Trophoblast cell (in vitro differentiated cells and primary cell): Measurements from ENCODE around the gene NSFL1C.

Experiments used
- DNase-seq, 2 donors: peaks; one replicate each; pipeline ENCODE4 v3.0.0-alpha.2; 2016
- H2AFZ ChIP-seq: 2 replicates; pipeline ENCODE4 v1.6.1; 2013; ENCODE audit warnings: low read length, moderate library complexity, mild to moderate bottlenecking; ENCODE audit not compliant: insufficient read depth, poor library complexity
- H2AK5ac ChIP-seq: 2 replicates; pipeline ENCODE4 v1.6.1; 2013; ENCODE audit warnings: mild to moderate bottlenecking, low read length
- H2BK120ac ChIP-seq: 2 replicates; pipeline ENCODE4 v1.6.1; 2013; ENCODE audit warnings: low read length, mild to moderate bottlenecking, moderate library complexity; ENCODE audit not compliant: insufficient read depth, poor library complexity
- H2BK12ac ChIP-seq: 2 replicates; pipeline ENCODE4 v1.6.1; 2013; ENCODE audit warnings: mild to moderate bottlenecking, low read length, moderate library complexity
- H2BK5ac ChIP-seq: 2 replicates; pipeline ENCODE4 v1.6.1; 2013; ENCODE audit warnings: low read length, low read depth, moderate library complexity, mild to moderate bottlenecking; ENCODE audit not compliant: poor library complexity
- H3K14ac ChIP-seq: 2 replicates; pipeline ENCODE4 v1.6.1; 2013; ENCODE audit warnings: mild to moderate bottlenecking, low read length
- H3K18ac ChIP-seq: 2 replicates; pipeline ENCODE4 v1.6.1; 2013; ENCODE audit warnings: mild to moderate bottlenecking, low read length
- H3K23ac ChIP-seq: 2 replicates; pipeline ENCODE4 v1.6.1; 2013; ENCODE audit warnings: low read length
- H3K27ac ChIP-seq: 2 replicates; pipeline ENCODE4 v1.5.1; 2013; ENCODE audit warnings: low read depth, mild to moderate bottlenecking, inconsistent platforms, low read length, moderate library complexity
- H3K27me3 ChIP-seq: 2 replicates; pipeline ENCODE4 v1.6.1; 2013; ENCODE audit warnings: inconsistent platforms, mild to moderate bottlenecking, low read length, moderate library complexity; ENCODE audit not compliant: insufficient read depth
- H3K36me3 ChIP-seq, 2 experiments: 1 replicate in 1 of 2; 2 replicates in 1 of 2; pipeline ENCODE4 v1.6.1; 2013; ENCODE audit warnings: low read length in 2 of 2, mild to moderate bottlenecking in 2 of 2, moderate library complexity in 1 of 2; ENCODE audit not compliant: insufficient read depth in 2 of 2, control insufficient read depth in 1 of 2
- H3K4ac ChIP-seq: 2 replicates; pipeline ENCODE4 v1.6.1; 2013; ENCODE audit warnings: low read depth, mild to moderate bottlenecking, low read length, moderate library complexity
- H3K4me1 ChIP-seq, 2 experiments: 1 replicate in 1 of 2; 2 replicates in 1 of 2; pipeline ENCODE4 v1.6.1; 2013; ENCODE audit warnings: low read length in 2 of 2, mild to moderate bottlenecking in 2 of 2, moderate library complexity in 1 of 2; ENCODE audit not compliant: insufficient read depth in 2 of 2, control insufficient read depth in 1 of 2
- H3K4me2 ChIP-seq: 2 replicates; pipeline ENCODE4 v1.6.1; 2013; ENCODE audit warnings: inconsistent platforms, mild to moderate bottlenecking, low read length, moderate library complexity
- H3K4me3 ChIP-seq: 2 replicates; pipeline ENCODE4 v1.5.1; 2013; ENCODE audit warnings: mild to moderate bottlenecking, low read depth, low read length, inconsistent platforms
- H3K79me1 ChIP-seq: one replicate; pipeline ENCODE4 v1.6.1; 2013; ENCODE audit warnings: low read length
- H3K79me2 ChIP-seq: 2 replicates; pipeline ENCODE4 v1.6.1; 2013; ENCODE audit warnings: low read length, mild to moderate bottlenecking; ENCODE audit not compliant: control insufficient read depth, insufficient read depth, poor library complexity
- H3K9ac ChIP-seq: 2 replicates; pipeline ENCODE4 v1.6.1; 2013; ENCODE audit warnings: mild to moderate bottlenecking, low read length
- H3K9me3 ChIP-seq: 2 replicates; pipeline ENCODE4 v1.6.1; 2013; ENCODE audit warnings: low read depth, mild to moderate bottlenecking, control low read depth, inconsistent platforms, low read length; ENCODE audit not compliant: insufficient read depth
- H4K12ac ChIP-seq: 2 replicates; pipeline ENCODE4 v1.6.1; 2013; ENCODE audit warnings: low read depth, mild to moderate bottlenecking, low read length, moderate library complexity
- H4K8ac ChIP-seq: 2 replicates; pipeline ENCODE4 v1.6.1; 2013; ENCODE audit warnings: low read depth, mild to moderate bottlenecking, low read length, moderate library complexity
- H4K91ac ChIP-seq: one replicate; pipeline ENCODE4 v1.6.1; 2013; ENCODE audit warnings: low read depth, mild to moderate bottlenecking, low read length, moderate library complexity
- WGBS: extraction: QIAGEN DNeasy Blood & Tissue Kit; methylation state at CpG from one replicate; pipeline ENCODE4 v1.1.7; 2013; ENCODE audit warnings: missing lambda C conversion rate; ENCODE audit not compliant: insufficient read length, insufficient coverage; ENCODE audit errors: extremely low coverage; 5-methylcytosine and 5-hydroxymethylcytosine counted together

The NSFL1C gene

DNA sequence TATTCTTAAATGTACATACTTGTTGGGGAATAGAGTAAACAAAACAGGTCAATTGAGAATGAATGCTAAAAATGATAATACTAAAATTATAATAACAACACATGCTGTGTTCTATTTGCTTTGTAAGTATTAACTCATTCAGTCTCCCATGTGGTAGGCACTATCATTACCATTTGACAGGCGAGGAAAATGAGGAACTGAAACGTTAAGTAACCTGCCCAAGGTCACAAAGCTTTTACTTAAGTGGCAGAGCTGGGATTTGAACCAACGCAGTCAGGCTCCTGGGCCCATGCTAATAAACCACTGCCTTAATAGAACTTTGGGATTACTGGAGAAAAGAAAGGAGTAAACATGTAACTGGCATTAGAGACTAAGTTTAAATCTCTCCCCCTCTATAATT is 3.8 kb downstream of the NSFL1C start:
- Histone ChIP-seq H2AFZ (no peak overlapping the region), H3K14ac (no peak overlapping the region), H3K79me2 (peaks cover 4% of the 10 kb centered on the region), H4K91ac (no peak overlapping the region), H3K4me2 (no peak overlapping the region), H2AK5ac (no peak overlapping the region), H2BK120ac (no peak overlapping the region), H2BK5ac (no peak overlapping the region), H3K9ac (no peak overlapping the region), H3K4me1 (peaks cover 0 to 4% of the 10 kb centered on the region in 2 experiments), H3K18ac (no peak overlapping the region), H3K36me3 (peaks cover 9 to 24% of the 10 kb centered on the region in 2 experiments), H3K4me3 (no peak overlapping the region), H3K9me3 (no peaks in the 10 kb centered on the region), H4K12ac (no peak overlapping the region), H3K79me1 (peaks cover 4% of the 10 kb centered on the region), H3K27me3 (no peaks in the 10 kb centered on the region), H3K27ac (no peak overlapping the region), H3K23ac (no peak overlapping the region), H4K8ac (no peak overlapping the region), H2BK12ac (no peak overlapping the region), H3K4ac (no peak overlapping the region)
- no CpG with 5 or more reads among the region's 3 CpGs for WGBS
- no peak for DNase-seq

DNA sequence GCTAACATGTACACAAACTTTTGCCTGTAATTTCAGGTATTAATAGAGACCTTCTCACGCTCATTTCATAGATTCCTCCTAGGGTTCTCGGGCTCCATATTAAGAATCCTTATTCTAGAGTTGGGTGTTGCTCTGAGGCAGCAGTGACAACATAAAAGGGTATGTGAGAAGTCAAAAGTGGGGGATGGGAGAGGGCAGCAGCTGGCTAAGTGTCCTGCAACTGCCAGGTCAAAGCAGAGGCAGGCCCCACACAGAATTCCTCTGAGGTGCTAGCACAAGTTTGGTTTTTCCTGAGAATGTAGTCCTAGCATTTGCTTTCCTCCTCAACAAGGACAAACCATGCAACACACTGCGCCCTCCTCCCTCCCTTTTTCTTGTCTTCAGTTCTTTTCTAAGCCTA is 4.6 kb downstream of the NSFL1C start:
- Histone ChIP-seq H3K23ac (no peak overlapping the region), H3K4me3 (no peak overlapping the region), H3K18ac (no peak overlapping the region), H2AFZ (no peak overlapping the region), H3K9ac (no peak overlapping the region), H2BK12ac (no peak overlapping the region), H4K8ac (no peak overlapping the region), H3K27me3 (no peaks in the 10 kb centered on the region), H3K14ac (no peak overlapping the region), H3K36me3 (peaks cover 9 to 24% of the 10 kb centered on the region in 2 experiments), H3K4me1 (peaks cover 0 to 4% of the 10 kb centered on the region in 2 experiments), H2AK5ac (no peak overlapping the region), H3K79me2 (peaks cover 4% of the 10 kb centered on the region), H4K12ac (no peak overlapping the region), H3K27ac (no peak overlapping the region), H3K9me3 (no peaks in the 10 kb centered on the region), H3K4ac (no peak overlapping the region), H3K4me2 (no peak overlapping the region), H2BK5ac (no peak overlapping the region), H3K79me1 (peaks cover 4% of the 10 kb centered on the region), H2BK120ac (no peak overlapping the region), H4K91ac (no peak overlapping the region)
- DNase-seq = no peak
- no CpG with 5 or more reads among the region's 3 CpGs for WGBS

DNA sequence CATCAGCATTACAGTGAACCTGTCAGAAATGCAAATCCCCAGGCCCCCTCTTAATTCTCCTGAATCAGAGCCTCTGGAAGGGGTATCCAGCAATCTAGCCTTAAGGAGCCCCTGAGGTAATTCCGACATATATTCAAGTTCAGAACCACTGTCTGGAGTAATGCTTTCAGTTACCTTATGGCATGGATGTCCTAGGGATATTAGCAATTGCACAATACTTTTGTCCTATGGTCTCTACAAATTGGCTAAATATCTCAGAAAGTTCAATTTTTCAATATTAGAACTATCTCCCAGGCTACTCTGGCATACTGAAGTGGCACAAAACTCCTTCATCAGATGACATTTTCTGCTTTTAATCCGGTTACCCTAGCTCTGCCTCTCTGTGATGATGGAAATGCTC is 6.4 kb downstream of the NSFL1C start:
- no peaks in the 10 kb centered on the region for H3K79me2 ChIP-seq
- peaks cover 4% of the 10 kb centered on the region for H3K79me1 ChIP-seq
- no peak overlapping the region for H4K91ac ChIP-seq
- no peak overlapping the region for H2BK5ac ChIP-seq
- no peak overlapping the region for H3K23ac ChIP-seq
- no peak overlapping the region for H2AFZ ChIP-seq
- H3K36me3 ChIP-seq = peaks cover 9 to 29% of the 10 kb centered on the region in 2 experiments
- H4K12ac ChIP-seq = no peak overlapping the region
- no peak for DNase-seq
- no peak overlapping the region for H2BK120ac ChIP-seq
- H3K27ac ChIP-seq = no peak overlapping the region
- H2BK12ac ChIP-seq = no peak overlapping the region
- H3K4ac ChIP-seq = no peak overlapping the region
- no peak overlapping the region for H3K18ac ChIP-seq
- no peak overlapping the region for H3K4me3 ChIP-seq
- H3K27me3 ChIP-seq = no peaks in the 10 kb centered on the region
- no peaks in the 10 kb centered on the region for H3K9me3 ChIP-seq
- H3K4me2 ChIP-seq = no peak overlapping the region
- H4K8ac ChIP-seq = no peak overlapping the region
- no peak overlapping the region for H2AK5ac ChIP-seq
- H3K4me1 ChIP-seq = peaks cover 8 to 9% of the 10 kb centered on the region in 2 experiments
- WGBS = no CpG with 5 or more reads among the region's 2 CpGs
- no peak overlapping the region for H3K9ac ChIP-seq
- H3K14ac ChIP-seq = no peak overlapping the region

DNA sequence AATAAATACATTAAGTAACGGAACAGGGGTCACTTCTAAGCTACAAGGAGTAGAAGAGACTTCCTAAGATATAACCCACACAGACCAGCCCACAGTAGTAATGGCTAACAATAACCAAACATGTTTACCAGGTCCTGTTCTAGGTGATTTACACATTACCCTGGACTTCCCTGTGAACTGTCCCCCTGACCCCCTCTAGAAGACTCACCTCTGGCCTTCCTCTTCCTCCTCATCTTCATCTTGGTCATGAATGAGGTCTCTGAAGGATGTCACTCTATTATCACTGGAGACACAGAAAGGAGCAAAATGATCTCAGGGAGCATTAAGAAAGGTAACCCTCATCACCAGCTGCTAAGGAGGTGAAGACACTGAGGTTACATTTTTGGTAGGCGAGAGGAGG is 8.7 kb downstream of the NSFL1C start:
- H3K36me3 ChIP-seq = peaks cover 15 to 39% of the 10 kb centered on the region in 2 experiments
- H3K9me3 ChIP-seq = no peaks in the 10 kb centered on the region
- H2AFZ ChIP-seq = no peak overlapping the region
- no peak overlapping the region for H3K9ac ChIP-seq
- H2BK12ac ChIP-seq = no peak overlapping the region
- H2AK5ac ChIP-seq = no peak overlapping the region
- H3K79me1 ChIP-seq = peaks cover 4% of the 10 kb centered on the region
- peaks cover 8 to 10% of the 10 kb centered on the region in 2 experiments for H3K4me1 ChIP-seq
- H2BK120ac ChIP-seq = no peak overlapping the region
- no peak for DNase-seq
- no peak overlapping the region for H3K4me2 ChIP-seq
- H3K14ac ChIP-seq = no peak overlapping the region
- no CpG with 5 or more reads among the region's 2 CpGs for WGBS
- no peak overlapping the region for H3K18ac ChIP-seq
- H4K91ac ChIP-seq = no peak overlapping the region
- H4K8ac ChIP-seq = no peak overlapping the region
- H2BK5ac ChIP-seq = no peak overlapping the region
- no peak overlapping the region for H4K12ac ChIP-seq
- no peak overlapping the region for H3K23ac ChIP-seq
- H3K79me2 ChIP-seq = no peaks in the 10 kb centered on the region
- no peaks in the 10 kb centered on the region for H3K27me3 ChIP-seq
- H3K27ac ChIP-seq = no peak overlapping the region
- no peak overlapping the region for H3K4ac ChIP-seq
- H3K4me3 ChIP-seq = no peak overlapping the region
